HG02571 (cell line): ENCODE results near the gene LRSAM1.

ENCODE experiments used
- ATAC-seq: cut with Tn5 transposase; IDR thresholded peaks from one replicate; pipeline ENCODE4 v1.9.1; 2021; ENCODE audit warnings: mild to moderate bottlenecking, moderate library complexity; ENCODE audit not compliant: unreplicated experiment

LRSAM1 gene

GRCh38 chr9:127450830-127451607 lies at the start of gene LRSAM1, which contains the start of gene RPL12:
Gene LRSAM1, plus strand, starts transcription at chr9:127451510. Its CDS starts 3,018 bp downstream, at chr9:127454528.
Gene RPL12, minus strand, starts transcription at chr9:127451406. Its CDS starts 89 bp downstream, at chr9:127451317.
- ATAC-seq: peak; percentile 61

GRCh38 chr9:127402401-127403090 lies 48.8 kb upstream of the LRSAM1 start:
- no peak for ATAC-seq

GRCh38 chr9:127403507-127404192 lies 47.7 kb upstream of the LRSAM1 start:
- ATAC-seq: no peak

- ATAC-seq: no peak
Observed at GRCh38 chr9:127404631-127405030, 46.7 kb upstream of the LRSAM1 start.

GRCh38 chr9:127405344-127406125 lies 45.8 kb upstream of the LRSAM1 start:
- ATAC-seq: no peak

- no peak for ATAC-seq
Observed at GRCh38 chr9:127406799-127407491, 44.4 kb upstream of the LRSAM1 start.

- no peak for ATAC-seq
Observed at GRCh38 chr9:127407492-127407843, 43.8 kb upstream of the LRSAM1 start.

- no peak for ATAC-seq
Observed at GRCh38 chr9:127411122-127411521, 40.2 kb upstream of the LRSAM1 start.

- ATAC-seq: no peak
Observed at GRCh38 chr9:127415141-127415540, 36.2 kb upstream of the LRSAM1 start.

- ATAC-seq: no peak
Observed at GRCh38 chr9:127415657-127416056, 35.7 kb upstream of the LRSAM1 start.

- no peak for ATAC-seq
Observed at GRCh38 chr9:127417131-127418036, 33.9 kb upstream of the LRSAM1 start.

- no peak for ATAC-seq
Observed at GRCh38 chr9:127418037-127418471, 33.3 kb upstream of the LRSAM1 start.

GRCh38 chr9:127419348-127419747 lies 32.0 kb upstream of the LRSAM1 start:
- no peak for ATAC-seq

GRCh38 chr9:127421057-127421456 lies 30.3 kb upstream of the LRSAM1 start:
- ATAC-seq: no peak

GRCh38 chr9:127422133-127422782 lies 29.1 kb upstream of the LRSAM1 start:
- ATAC-seq: no peak

GRCh38 chr9:127422787-127423186 lies 28.5 kb upstream of the LRSAM1 start:
- ATAC-seq: no peak

- ATAC-seq: no peak
Observed at GRCh38 chr9:127423476-127423933, 27.8 kb upstream of the LRSAM1 start.

GRCh38 chr9:127423934-127424675 lies 27.2 kb upstream of the LRSAM1 start, which contains the start of gene ZNF79:
Gene ZNF79, plus strand, starts transcription at chr9:127424382. Its CDS starts 406 bp downstream, at chr9:127424788.
- ATAC-seq: peak; percentile 77
